Endometrium (tissue), 2 donors: ENCODE measurements around the gene RPS15.
"Not testable (repeated sequence)": the region's sequence is repeated elsewhere in the genome, so short reads cannot be mapped to it uniquely, and the experiment has no call there.

Experiments used
- FAIRE-seq: peaks from 2 replicates; lab custom pipeline; 2012; peaks lifted over from hg19 to GRCh38; lab: Jason Lieb, UNC
- donor health status: control.
- donor health status: control.

The RPS15 gene

GRCh38 chr19:1470305-1471009 lies 32.3 kb downstream of the RPS15 start:
- FAIRE-seq = no peak

- FAIRE-seq = no peak
Observed at GRCh38 chr19:1471010-1471514, 32.9 kb downstream of the RPS15 start.

GRCh38 chr19:1471515-1472160 lies 33.4 kb downstream of the RPS15 start:
- no peak for FAIRE-seq

GRCh38 chr19:1472231-1473084 lies 34.3 kb downstream of the RPS15 start:
- FAIRE-seq = no peak

GRCh38 chr19:1473085-1473851 lies 35.1 kb downstream of the RPS15 start:
- FAIRE-seq = no peak

- no peak for FAIRE-seq
Observed at GRCh38 chr19:1474011-1474764, 36.0 kb downstream of the RPS15 start.

- FAIRE-seq = no peak
Observed at GRCh38 chr19:1474765-1475351, 36.7 kb downstream of the RPS15 start.

- no peak for FAIRE-seq
Observed at GRCh38 chr19:1475751-1476437, 37.7 kb downstream of the RPS15 start.

GRCh38 chr19:1477056-1477455 lies 38.9 kb downstream of the RPS15 start:
- not testable (repeated sequence) for FAIRE-seq

- FAIRE-seq = peak; percentile 97
Observed at GRCh38 chr19:1478934-1479707, 40.9 kb downstream of the RPS15 start, which contains the start of gene C19orf25. C19orf25 (minus strand) TSS chr19:1479215; CDS start chr19:1478903, 312 bp downstream.

- FAIRE-seq = no peak
Observed at GRCh38 chr19:1481224-1481892, 43.2 kb downstream of the RPS15 start.

GRCh38 chr19:1481893-1482360 lies 43.7 kb downstream of the RPS15 start:
- no peak for FAIRE-seq

GRCh38 chr19:1482361-1483130 lies 44.4 kb downstream of the RPS15 start:
- FAIRE-seq = no peak

GRCh38 chr19:1483131-1483978 lies 45.2 kb downstream of the RPS15 start:
- no peak for FAIRE-seq

- FAIRE-seq = no peak
Observed at GRCh38 chr19:1483979-1484428, 45.8 kb downstream of the RPS15 start.

- FAIRE-seq = no peak
Observed at GRCh38 chr19:1486720-1487575, 48.8 kb downstream of the RPS15 start.
